ENCODE data around the gene GUSB.
"Not testable (repeated sequence)": the region's sequence is repeated elsewhere in the genome, so short reads cannot be mapped to it uniquely, and the experiment has no call there.

GUSB gene

DNA sequence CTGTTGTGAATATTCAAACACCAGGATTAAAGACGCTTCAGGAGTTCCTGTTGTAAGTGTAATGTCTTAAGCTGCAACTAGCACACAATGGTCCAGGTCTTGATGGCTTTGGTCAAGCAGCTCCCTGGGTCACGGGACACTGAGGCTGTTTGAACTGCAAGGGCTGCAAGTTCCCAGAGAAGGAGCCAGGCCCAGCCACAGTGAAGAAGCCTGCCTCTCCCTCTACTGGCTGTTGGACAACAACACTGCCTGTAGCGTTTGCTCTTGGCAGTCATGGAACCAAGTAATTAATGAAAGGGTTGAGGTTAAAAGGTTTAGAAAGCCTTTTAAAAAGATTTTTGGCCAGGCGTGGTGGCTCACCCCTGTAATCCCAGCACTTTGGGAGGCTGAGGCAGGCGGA lies 31.9 kb upstream of the GUSB start:
- no peak for TF ChIP-seq EZH2 (IDR thresholded peaks at IDR 0.05; ENCODE audit: borderline replicate concordance, low read depth, low read length, severe bottlenecking)
- TF ChIP-seq, protein P1, sequence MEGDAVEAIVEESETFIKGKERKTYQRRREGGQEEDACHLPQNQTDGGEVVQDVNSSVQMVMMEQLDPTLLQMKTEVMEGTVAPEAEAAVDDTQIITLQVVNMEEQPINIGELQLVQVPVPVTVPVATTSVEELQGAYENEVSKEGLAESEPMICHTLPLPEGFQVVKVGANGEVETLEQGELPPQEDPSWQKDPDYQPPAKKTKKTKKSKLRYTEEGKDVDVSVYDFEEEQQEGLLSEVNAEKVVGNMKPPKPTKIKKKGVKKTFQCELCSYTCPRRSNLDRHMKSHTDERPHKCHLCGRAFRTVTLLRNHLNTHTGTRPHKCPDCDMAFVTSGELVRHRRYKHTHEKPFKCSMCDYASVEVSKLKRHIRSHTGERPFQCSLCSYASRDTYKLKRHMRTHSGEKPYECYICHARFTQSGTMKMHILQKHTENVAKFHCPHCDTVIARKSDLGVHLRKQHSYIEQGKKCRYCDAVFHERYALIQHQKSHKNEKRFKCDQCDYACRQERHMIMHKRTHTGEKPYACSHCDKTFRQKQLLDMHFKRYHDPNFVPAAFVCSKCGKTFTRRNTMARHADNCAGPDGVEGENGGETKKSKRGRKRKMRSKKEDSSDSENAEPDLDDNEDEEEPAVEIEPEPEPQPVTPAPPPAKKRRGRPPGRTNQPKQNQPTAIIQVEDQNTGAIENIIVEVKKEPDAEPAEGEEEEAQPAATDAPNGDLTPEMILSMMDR (IDR thresholded peaks at IDR 0.05; ENCODE audit: borderline replicate concordance, extremely low read depth, low read length, poor library complexity, severe bottlenecking): peak; percentile 28
- Histone ChIP-seq H3K4me1 (ENCODE audit: insufficient read depth, low read length) (no peaks in the 10 kb centered on the region), H4K20me1 (ENCODE audit: insufficient read depth, low read length) (no peaks in the 10 kb centered on the region), H3K9ac (ENCODE audit: low read depth, low read length) (no peak overlapping the region), H3K27me3 (ENCODE audit: insufficient read depth, low read length, poor library complexity) (no peaks in the 10 kb centered on the region), H3K4me2 (ENCODE audit: insufficient read depth, low read length) (no peak overlapping the region), H3K9me3 (ENCODE audit: insufficient read depth, low read length, severe bottlenecking) (no peaks in the 10 kb centered on the region), H2AFZ (ENCODE audit: low read depth, low read length) (no peak overlapping the region), H3K79me2 (ENCODE audit: insufficient read depth, low read length) (no peaks in the 10 kb centered on the region), H3K27ac (ENCODE audit: low read length) (no peak overlapping the region), H3K36me3 (ENCODE audit: insufficient read depth, low read length) (no peaks in the 10 kb centered on the region), H3K4me3 (ENCODE audit: low read depth in 1 of 2, low read length in 2 of 2) (no peak overlapping the region)
- peak; percentile 53; the same call in 1 of the 3 replicates for ATAC-seq (ENCODE audit: insufficient read depth, low read depth)
- no peak for DNase-seq

DNA sequence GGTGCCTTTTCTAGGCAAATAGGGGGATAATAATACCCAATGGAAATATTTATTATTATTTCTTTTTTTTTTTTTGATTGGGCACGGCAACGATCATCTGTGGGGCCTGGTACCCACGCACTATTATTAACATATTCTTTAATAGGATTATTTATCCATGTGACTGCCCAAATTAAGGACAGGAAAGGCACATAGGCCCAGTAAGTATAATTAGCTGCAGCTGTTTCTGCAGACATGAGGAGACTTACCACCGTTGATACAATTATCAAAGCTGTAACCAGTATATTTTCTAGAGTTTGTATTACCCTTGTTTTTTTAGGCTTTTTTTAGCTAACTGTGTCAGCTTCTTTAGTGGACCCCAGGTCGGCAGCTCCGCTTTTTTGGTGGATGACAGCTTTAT lies 25.2 kb upstream of the GUSB start:
- H3K9ac ChIP-seq (ENCODE audit: low read depth, low read length): no peak overlapping the region
- no peaks in the 10 kb centered on the region for H3K4me1 ChIP-seq (ENCODE audit: insufficient read depth, low read length)
- no peaks in the 10 kb centered on the region for H3K9me3 ChIP-seq (ENCODE audit: insufficient read depth, low read length, severe bottlenecking)
- TF ChIP-seq, protein P1 (IDR thresholded peaks at IDR 0.05; ENCODE audit: borderline replicate concordance, extremely low read depth, low read length, poor library complexity, severe bottlenecking): no peak
- TF ChIP-seq EZH2 (IDR thresholded peaks at IDR 0.05; ENCODE audit: borderline replicate concordance, low read depth, low read length, severe bottlenecking): no peak
- H3K27me3 ChIP-seq (ENCODE audit: insufficient read depth, low read length, poor library complexity): no peaks in the 10 kb centered on the region
- DNase-seq (no peak), ATAC-seq (ENCODE audit: insufficient read depth, low read depth) (no peak)
- no peak overlapping the region for H3K4me3 ChIP-seq (ENCODE audit: low read depth in 1 of 2, low read length in 2 of 2)
- no peaks in the 10 kb centered on the region for H3K79me2 ChIP-seq (ENCODE audit: insufficient read depth, low read length)
- no peak overlapping the region for H2AFZ ChIP-seq (ENCODE audit: low read depth, low read length)
- H4K20me1 ChIP-seq (ENCODE audit: insufficient read depth, low read length): no peaks in the 10 kb centered on the region
- no peak overlapping the region for H3K27ac ChIP-seq (ENCODE audit: low read length)
- no peak overlapping the region for H3K4me2 ChIP-seq (ENCODE audit: insufficient read depth, low read length)
- no peaks in the 10 kb centered on the region for H3K36me3 ChIP-seq (ENCODE audit: insufficient read depth, low read length)

DNA sequence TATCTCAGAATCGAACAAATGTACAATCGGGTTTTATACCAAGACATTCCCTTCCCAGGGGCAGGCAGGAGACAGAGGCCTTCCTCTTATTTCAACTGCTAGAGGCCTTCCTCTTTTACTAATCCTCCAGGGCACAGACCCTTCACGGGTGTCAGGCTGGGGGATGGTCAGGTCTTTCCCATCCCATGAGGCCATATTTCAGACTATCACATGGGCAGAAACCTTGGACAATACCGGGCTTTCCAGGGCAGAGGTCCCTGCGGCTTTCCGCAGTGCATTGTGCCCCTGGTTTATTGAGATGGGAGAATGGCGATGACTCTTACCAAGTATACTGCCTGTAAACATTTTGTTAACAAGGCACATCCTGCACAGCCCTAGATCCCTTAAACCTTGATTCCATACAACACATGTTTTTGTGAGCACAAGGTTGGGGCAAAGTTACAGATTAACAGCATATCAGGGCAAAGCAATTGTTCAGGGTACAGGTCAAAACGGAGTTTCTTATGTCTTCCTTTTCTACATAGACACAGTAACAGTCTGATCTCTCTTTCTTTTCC lies 23.2 kb upstream of the GUSB start:
- H3K9ac ChIP-seq (ENCODE audit: low read depth, low read length); H3K4me3 ChIP-seq (ENCODE audit: low read depth in 1 of 2, low read length in 2 of 2); H4K20me1 ChIP-seq (ENCODE audit: insufficient read depth, low read length); H3K36me3 ChIP-seq (ENCODE audit: insufficient read depth, low read length); H3K79me2 ChIP-seq (ENCODE audit: insufficient read depth, low read length); H2AFZ ChIP-seq (ENCODE audit: low read depth, low read length); H3K27me3 ChIP-seq (ENCODE audit: insufficient read depth, low read length, poor library complexity); DNase-seq; ATAC-seq (ENCODE audit: insufficient read depth, low read depth); H3K4me2 ChIP-seq (ENCODE audit: insufficient read depth, low read length); H3K9me3 ChIP-seq (ENCODE audit: insufficient read depth, low read length, severe bottlenecking); H3K27ac ChIP-seq (ENCODE audit: low read length); H3K4me1 ChIP-seq (ENCODE audit: insufficient read depth, low read length): not testable (repeated sequence)

DNA sequence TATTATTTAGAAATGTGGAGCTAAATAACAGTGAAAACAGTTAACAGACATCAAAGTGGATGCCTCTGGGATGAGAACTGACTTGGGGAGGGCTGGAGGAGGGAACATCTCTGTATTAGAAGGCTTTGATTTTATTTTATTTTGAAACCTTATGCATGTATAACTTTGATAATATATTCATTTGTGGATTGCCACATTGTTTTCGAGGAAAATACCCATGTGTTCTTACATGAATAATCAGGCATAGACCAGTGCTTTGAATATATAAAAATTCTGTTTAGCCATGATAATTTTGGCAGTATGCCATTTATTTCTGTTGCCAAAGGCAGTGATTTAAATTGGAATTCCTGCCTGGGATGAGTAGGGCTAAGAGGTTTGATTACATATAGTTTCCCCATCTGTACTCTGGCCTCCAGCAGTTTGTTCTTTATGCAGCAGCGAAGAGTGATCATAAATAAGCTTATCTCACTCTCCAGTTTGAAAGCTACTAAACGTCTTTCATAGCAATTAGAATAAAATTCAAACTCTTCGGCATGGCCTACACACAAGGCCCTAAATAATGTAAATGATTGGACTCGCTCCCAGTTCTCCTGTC lies 18.9 kb upstream of the GUSB start:
- not testable (repeated sequence) for H3K79me2 ChIP-seq (ENCODE audit: insufficient read depth, low read length); H3K4me1 ChIP-seq (ENCODE audit: insufficient read depth, low read length); H3K9me3 ChIP-seq (ENCODE audit: insufficient read depth, low read length, severe bottlenecking); H3K27ac ChIP-seq (ENCODE audit: low read length); H3K9ac ChIP-seq (ENCODE audit: low read depth, low read length); DNase-seq; H3K36me3 ChIP-seq (ENCODE audit: insufficient read depth, low read length); H4K20me1 ChIP-seq (ENCODE audit: insufficient read depth, low read length); H3K4me2 ChIP-seq (ENCODE audit: insufficient read depth, low read length); H2AFZ ChIP-seq (ENCODE audit: low read depth, low read length); ATAC-seq (ENCODE audit: insufficient read depth, low read depth); H3K4me3 ChIP-seq (ENCODE audit: low read depth in 1 of 2, low read length in 2 of 2); H3K27me3 ChIP-seq (ENCODE audit: insufficient read depth, low read length, poor library complexity)

DNA sequence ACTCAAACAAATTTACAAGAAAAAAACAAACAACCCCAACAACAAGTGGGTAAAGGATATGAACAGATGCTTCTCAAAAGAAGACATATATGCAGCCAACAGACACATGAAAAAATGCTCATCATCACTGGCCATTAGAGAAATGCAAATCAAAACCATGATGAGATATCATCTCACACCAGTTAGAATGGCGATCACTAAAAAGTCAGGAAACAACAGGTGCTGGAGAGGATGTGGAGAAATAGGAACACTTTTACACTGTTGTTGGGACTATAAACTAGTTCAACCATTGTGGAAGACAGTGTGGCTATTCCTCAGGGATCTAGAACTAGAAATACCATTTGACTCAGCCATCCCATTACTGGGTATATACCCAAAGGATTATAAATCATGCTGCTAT lies 13.0 kb upstream of the GUSB start:
- H3K9me3 ChIP-seq (ENCODE audit: insufficient read depth, low read length, severe bottlenecking); H4K20me1 ChIP-seq (ENCODE audit: insufficient read depth, low read length); H3K79me2 ChIP-seq (ENCODE audit: insufficient read depth, low read length); H2AFZ ChIP-seq (ENCODE audit: low read depth, low read length); H3K9ac ChIP-seq (ENCODE audit: low read depth, low read length); H3K4me2 ChIP-seq (ENCODE audit: insufficient read depth, low read length); ATAC-seq (ENCODE audit: insufficient read depth, low read depth); H3K4me1 ChIP-seq (ENCODE audit: insufficient read depth, low read length); H3K36me3 ChIP-seq (ENCODE audit: insufficient read depth, low read length); H3K4me3 ChIP-seq (ENCODE audit: low read depth in 1 of 2, low read length in 2 of 2); H3K27me3 ChIP-seq (ENCODE audit: insufficient read depth, low read length, poor library complexity); H3K27ac ChIP-seq (ENCODE audit: low read length); DNase-seq: not testable (repeated sequence)
